ENCODE measurements around the gene SLC30A1.

The SLC30A1 gene

GRCh38 chr1:211564084-211564483, 14.9 kb downstream of the SLC30A1 start:
- Histone ChIP-seq H3K9ac (ENCODE audit: low read depth, low read length, poor library complexity, severe bottlenecking) (no peak overlapping the region), H3K9me3 (ENCODE audit: insufficient read depth, low read depth, low read length) (no peaks in the 10 kb centered on the region), H4K20me1 (ENCODE audit: insufficient read depth, low read length, poor library complexity, severe bottlenecking) (no peaks in the 10 kb centered on the region), H3K27me3 (ENCODE audit: insufficient read depth, low read length, poor library complexity, severe bottlenecking) (no peaks in the 10 kb centered on the region), H3K36me3 (ENCODE audit: insufficient read depth, low read length) (no peaks in the 10 kb centered on the region), H3K4me3 (ENCODE audit: low read length, poor library complexity, severe bottlenecking) (no peak overlapping the region), H3K4me1 (ENCODE audit: insufficient read depth, low read length, poor library complexity, severe bottlenecking) (no peaks in the 10 kb centered on the region), H2AFZ (ENCODE audit: low read length) (no peak overlapping the region), H3K79me2 (ENCODE audit: insufficient read depth, low read length) (no peaks in the 10 kb centered on the region), H3K4me2 (ENCODE audit: low read depth, low read length, poor library complexity, severe bottlenecking) (no peak overlapping the region), H3K9me2 (replicated peaks; ENCODE audit: low read depth, low read length) (no peaks in the 10 kb centered on the region), H3F3A (ENCODE audit: low read depth) (no peaks in the 10 kb centered on the region)
- TF ChIP-seq EZH2phosphoT487 (IDR thresholded peaks at IDR 0.05; ENCODE audit: borderline replicate concordance) = no peak
- no peak for TF ChIP-seq CTCF (conservative IDR thresholded peaks at IDR 0.05; ENCODE audit: low read length)

- no peak overlapping the region for H2AFZ ChIP-seq (ENCODE audit: low read length)
- H3K4me1 ChIP-seq (ENCODE audit: insufficient read depth, low read length, poor library complexity, severe bottlenecking) = no peaks in the 10 kb centered on the region
- H3K79me2 ChIP-seq (ENCODE audit: insufficient read depth, low read length) = no peaks in the 10 kb centered on the region
- no peaks in the 10 kb centered on the region for H3F3A ChIP-seq (ENCODE audit: low read depth)
- no peak overlapping the region for H3K4me3 ChIP-seq (ENCODE audit: low read length, poor library complexity, severe bottlenecking)
- no peaks in the 10 kb centered on the region for H3K9me3 ChIP-seq (ENCODE audit: insufficient read depth, low read depth, low read length)
- no peaks in the 10 kb centered on the region for H3K9me2 ChIP-seq (replicated peaks; ENCODE audit: low read depth, low read length)
- no peak overlapping the region for H3K9ac ChIP-seq (ENCODE audit: low read depth, low read length, poor library complexity, severe bottlenecking)
- TF ChIP-seq EZH2phosphoT487 (IDR thresholded peaks at IDR 0.05; ENCODE audit: borderline replicate concordance) (no peak), CTCF (conservative IDR thresholded peaks at IDR 0.05; ENCODE audit: low read length) (no peak)
- no peaks in the 10 kb centered on the region for H3K27me3 ChIP-seq (ENCODE audit: insufficient read depth, low read length, poor library complexity, severe bottlenecking)
- no peak overlapping the region for H3K4me2 ChIP-seq (ENCODE audit: low read depth, low read length, poor library complexity, severe bottlenecking)
- no peaks in the 10 kb centered on the region for H3K36me3 ChIP-seq (ENCODE audit: insufficient read depth, low read length)
- no peaks in the 10 kb centered on the region for H4K20me1 ChIP-seq (ENCODE audit: insufficient read depth, low read length, poor library complexity, severe bottlenecking)
Observed at GRCh38 chr1:211559222-211560010, 19.5 kb downstream of the SLC30A1 start.

- no peaks in the 10 kb centered on the region for H3K4me1 ChIP-seq (ENCODE audit: insufficient read depth, low read length, poor library complexity, severe bottlenecking)
- H3K9ac ChIP-seq (ENCODE audit: low read depth, low read length, poor library complexity, severe bottlenecking) = no peak overlapping the region
- no peak overlapping the region for H2AFZ ChIP-seq (ENCODE audit: low read length)
- H4K20me1 ChIP-seq (ENCODE audit: insufficient read depth, low read length, poor library complexity, severe bottlenecking) = no peaks in the 10 kb centered on the region
- H3K36me3 ChIP-seq (ENCODE audit: insufficient read depth, low read length) = no peaks in the 10 kb centered on the region
- H3K4me3 ChIP-seq (ENCODE audit: low read length, poor library complexity, severe bottlenecking) = no peak overlapping the region
- TF ChIP-seq EZH2phosphoT487 (IDR thresholded peaks at IDR 0.05; ENCODE audit: borderline replicate concordance) = no peak
- no peak for TF ChIP-seq CTCF (conservative IDR thresholded peaks at IDR 0.05; ENCODE audit: low read length)
- H3K9me3 ChIP-seq (ENCODE audit: insufficient read depth, low read depth, low read length) = no peaks in the 10 kb centered on the region
- no peak overlapping the region for H3K4me2 ChIP-seq (ENCODE audit: low read depth, low read length, poor library complexity, severe bottlenecking)
- H3F3A ChIP-seq (ENCODE audit: low read depth) = no peaks in the 10 kb centered on the region
- H3K27me3 ChIP-seq (ENCODE audit: insufficient read depth, low read length, poor library complexity, severe bottlenecking) = no peaks in the 10 kb centered on the region
- no peaks in the 10 kb centered on the region for H3K79me2 ChIP-seq (ENCODE audit: insufficient read depth, low read length)
- H3K9me2 ChIP-seq (replicated peaks; ENCODE audit: low read depth, low read length) = no peaks in the 10 kb centered on the region
Observed at GRCh38 chr1:211557894-211558625, 20.9 kb downstream of the SLC30A1 start.
